ENCODE data around the gene EEF1AKMT4.

The EEF1AKMT4 gene

DNA sequence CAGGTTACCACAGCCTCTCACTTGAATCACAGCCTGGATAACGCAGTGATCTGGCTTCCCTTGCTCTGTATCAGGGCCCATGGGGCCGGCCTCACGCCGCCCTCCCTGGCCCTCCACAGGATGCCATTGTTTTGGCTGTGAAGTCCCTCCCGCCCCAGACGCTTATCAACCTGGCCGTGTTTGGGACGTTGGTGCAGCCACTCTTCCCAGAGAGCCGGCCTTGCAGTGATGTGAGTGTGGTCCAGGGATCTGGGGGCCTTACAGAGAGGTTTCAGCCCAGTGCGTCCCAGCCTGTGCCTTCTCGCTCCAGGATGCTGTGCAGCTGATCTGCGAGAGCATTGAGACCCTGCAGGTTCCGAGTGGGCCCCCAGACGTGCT is 13.4 kb upstream of the EEF1AKMT4 start:
- FAIRE-seq = no peak

DNA sequence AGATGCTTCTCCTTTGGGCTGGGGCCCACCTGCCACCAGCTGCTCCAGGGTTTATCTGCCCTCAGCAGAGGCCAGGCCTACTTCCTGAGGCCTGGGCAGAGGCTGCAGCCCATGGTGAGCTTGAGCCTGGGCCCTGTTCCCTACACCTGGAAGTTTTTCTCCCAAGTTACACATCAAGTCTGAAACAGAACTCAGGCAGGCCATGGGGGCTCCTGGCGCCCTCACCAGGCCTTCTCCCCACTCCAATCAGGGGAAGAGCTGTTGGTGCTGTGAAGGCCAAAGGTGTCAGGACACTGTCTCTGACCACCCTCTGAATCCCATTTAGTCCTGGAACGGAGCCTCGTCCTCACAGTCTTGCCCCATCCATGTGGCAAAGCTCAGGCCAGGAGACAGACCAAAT is 12.8 kb upstream of the EEF1AKMT4 start:
- FAIRE-seq = no peak

DNA sequence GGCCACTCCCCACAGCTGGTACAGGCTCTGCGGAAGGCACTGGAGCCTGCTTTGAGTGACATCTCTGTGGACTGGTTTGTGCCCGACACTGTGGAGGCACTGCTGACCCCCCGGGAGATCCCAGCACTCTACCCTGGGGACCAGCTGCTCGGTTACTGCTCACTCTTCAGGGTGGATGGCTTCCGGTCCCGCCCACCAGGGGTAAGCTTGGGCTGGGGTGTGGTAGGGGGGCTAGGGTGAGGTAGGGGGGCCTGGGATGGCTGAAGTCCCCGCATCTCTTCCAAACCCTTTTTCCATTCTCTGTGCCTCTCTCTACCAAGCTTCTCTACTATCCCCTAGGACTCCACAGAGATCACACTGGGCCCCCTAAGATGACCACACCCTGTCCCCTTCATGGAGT is 12.3 kb upstream of the EEF1AKMT4 start:
- FAIRE-seq = no peak

DNA sequence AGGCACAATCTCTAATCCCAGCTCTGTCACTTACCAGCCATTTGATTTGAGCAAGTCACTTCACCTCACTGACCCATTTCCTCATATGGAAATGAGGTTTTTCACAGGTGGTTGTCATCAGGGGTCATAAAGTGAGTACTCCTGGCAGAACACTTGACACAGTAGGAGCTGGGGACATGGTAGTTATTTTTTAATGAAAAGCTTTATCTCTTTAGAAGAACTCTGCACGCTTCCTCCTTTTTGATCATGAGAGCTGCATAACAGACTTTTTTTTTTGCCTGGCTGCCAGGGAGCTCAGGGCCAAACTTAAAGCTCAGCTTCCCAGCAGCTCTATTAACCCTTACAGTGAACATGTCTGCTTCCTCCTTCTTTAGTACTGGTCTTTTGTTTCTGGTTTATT is 11.7 kb upstream of the EEF1AKMT4 start:
- no peak for FAIRE-seq

DNA sequence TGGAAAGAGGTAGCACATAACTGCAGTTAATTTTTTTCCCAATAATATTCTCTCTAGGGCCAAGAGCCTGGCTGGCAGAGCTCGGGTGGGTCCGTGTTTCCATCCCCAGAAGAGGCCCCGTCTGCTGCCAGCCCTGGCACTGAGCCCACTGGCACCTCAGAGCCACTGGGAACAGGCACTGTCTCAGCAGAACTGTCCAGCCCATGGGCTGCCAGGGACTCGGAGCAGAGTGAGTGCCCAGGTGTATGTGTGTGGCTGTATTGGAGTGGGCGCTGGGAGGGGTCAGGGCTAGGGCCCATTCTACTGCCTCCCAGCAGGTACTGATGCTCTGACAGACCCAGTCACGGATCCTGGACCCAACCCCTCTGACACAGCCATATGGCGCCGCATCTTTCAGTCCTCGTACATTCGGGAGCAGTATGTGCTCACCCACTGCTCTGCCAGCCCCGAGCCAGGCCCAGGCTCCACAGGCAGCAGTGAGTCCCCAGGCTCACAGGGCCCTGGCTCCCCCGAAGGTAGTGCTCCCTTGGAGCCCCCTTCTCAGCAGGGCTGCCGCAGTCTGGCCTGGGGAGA is 11.1 kb upstream of the EEF1AKMT4 start:
- no peak for FAIRE-seq

DNA sequence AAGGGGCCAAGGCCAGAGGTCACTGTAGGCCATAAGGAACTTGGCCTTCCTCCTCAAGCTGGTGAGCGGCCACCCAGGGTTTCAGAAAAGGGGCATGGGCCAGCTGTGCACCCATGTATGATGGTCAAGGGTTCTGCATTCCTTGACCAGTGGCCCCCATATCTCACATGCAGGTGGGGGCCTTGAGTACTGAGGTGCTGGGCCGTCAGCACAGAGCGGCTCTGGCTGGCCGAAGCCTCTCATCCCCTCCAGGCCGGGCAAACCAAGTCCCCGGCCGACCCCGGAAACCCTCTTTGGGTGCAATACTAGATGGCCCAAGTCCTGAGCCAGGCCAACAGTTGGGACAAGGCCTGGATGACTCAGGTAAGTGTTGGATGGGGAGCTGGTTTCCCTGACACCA is 10.3 kb upstream of the EEF1AKMT4 start:
- FAIRE-seq = no peak

DNA sequence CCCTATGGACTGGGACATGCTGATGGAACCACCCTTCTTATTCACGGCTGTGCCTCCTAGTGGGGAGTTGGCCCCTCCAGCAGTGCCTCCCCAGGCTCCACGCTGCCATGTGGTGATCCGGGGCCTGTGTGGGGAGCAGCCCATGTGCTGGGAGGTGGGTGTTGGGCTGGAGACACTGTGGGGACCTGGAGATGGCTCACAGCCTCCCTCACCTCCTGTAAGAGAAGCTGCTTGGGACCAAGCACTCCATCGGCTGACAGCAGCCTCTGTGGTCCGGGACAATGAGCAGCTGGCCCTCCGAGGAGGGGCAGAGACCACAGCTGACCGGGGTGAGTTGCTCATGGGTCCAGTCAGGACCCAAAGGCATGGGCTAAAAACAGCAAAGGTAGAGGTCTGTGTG is 9.8 kb upstream of the EEF1AKMT4 start:
- no peak for FAIRE-seq

DNA sequence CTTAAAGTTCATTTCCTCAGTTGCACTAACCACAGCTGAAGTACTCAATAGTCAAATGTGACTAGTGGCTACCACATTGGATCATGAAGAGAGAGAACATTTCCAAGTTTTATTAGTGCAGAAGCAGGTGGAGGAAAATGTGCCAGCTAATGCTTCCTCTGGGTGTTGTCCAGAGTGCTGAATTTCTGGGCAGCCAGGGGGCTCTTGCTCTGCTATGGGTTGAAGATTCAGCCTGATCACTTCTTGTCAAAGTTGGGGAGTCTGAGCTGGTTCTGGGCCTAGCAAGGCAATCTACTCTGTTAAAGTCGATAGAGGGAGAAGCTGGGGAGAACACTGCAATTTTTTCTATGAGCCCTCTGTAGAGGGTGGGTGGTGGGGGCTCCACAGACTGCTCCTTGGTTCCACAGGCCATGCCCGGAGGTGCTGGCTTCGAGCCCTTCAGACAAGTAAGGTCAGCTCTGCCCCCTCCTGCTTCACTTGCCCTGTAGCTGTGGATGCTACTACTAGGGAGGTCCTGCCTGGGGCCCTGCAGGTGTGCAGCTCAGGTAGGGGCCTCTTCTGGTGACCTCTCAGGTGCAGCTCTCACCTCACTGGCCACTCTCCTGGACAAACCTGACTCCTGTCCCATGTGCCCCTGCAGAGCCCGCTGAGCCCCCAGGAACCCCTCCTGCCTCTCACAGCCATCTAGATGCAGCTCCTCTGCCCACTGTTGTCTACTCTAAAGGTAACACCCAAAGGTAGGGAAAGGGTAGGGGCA is 8.9 kb upstream of the EEF1AKMT4 start:
- no peak for FAIRE-seq

DNA sequence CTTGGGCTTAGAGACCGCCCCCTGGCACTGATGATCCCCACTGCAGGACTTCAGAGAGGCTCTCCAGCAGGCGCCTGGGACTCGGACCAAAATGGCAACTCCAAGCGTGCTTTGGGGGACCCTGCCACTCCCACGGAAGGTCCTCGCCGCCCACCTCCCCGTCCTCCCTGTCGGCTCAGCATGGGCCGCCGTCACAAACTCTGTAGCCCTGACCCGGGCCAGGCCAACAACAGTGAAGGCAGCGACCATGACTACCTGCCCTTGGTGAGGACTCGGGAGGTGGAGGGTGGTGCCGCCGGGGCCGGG is 8.4 kb upstream of the EEF1AKMT4 start:
- no peak for FAIRE-seq

DNA sequence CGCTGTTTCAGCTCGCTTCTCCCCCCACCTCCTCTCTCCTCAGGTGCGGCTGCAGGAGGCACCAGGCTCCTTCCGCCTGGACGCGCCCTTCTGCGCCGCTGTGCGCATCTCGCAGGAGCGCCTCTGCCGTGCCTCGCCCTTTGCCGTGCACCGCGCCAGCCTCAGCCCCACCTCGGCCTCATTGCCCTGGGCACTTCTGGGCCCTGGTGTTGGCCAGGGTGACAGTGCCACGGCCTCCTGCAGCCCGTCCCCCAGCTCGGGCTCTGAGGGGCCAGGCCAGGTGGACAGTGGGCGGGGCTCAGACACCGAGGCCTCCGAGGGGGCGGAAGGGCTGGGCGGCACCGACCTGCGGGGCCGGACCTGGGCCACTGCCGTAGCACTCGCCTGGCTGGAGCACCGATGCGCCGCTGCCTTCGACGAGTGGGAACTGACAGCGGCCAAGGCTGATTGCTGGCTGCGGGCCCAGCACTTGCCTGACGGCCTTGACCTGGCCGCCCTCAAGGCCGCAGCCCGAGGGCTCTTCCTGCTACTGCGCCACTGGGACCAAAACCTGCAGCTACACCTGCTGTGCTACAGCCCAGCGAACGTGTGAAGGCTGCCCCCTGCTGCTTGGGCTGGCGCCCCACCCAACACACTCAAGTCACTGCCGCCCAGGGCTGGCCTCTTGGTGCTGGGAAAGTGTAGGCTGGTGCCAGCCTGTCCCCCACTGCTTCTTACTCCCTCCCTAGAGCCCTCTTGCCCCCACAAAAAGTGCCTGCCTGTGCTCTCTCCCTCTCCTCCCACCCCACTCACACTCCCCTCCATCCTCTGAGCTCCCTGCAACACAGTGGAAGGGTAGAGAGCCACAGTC is 7.8 kb upstream of the EEF1AKMT4 start:
- no peak for FAIRE-seq

DNA sequence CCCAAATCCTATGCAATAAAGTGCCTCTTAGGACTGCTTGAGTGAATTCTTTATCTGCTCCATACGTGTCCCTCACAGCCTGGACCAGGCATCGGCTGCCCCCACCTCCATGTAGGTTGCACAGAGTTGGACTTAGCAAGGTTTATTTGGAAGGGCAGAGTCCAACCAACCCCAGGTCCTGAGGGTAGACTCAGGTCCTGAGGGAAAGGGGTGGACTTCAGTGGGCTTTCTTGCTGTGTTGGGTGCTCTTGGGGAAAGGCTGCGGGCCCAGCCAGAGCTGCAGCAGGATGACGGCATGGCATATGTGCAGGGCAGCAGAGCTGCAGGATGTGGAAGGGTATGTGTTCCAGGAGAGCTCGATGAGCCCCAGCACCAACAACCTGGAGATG is 7.2 kb upstream of the EEF1AKMT4 start:
- no peak for FAIRE-seq

DNA sequence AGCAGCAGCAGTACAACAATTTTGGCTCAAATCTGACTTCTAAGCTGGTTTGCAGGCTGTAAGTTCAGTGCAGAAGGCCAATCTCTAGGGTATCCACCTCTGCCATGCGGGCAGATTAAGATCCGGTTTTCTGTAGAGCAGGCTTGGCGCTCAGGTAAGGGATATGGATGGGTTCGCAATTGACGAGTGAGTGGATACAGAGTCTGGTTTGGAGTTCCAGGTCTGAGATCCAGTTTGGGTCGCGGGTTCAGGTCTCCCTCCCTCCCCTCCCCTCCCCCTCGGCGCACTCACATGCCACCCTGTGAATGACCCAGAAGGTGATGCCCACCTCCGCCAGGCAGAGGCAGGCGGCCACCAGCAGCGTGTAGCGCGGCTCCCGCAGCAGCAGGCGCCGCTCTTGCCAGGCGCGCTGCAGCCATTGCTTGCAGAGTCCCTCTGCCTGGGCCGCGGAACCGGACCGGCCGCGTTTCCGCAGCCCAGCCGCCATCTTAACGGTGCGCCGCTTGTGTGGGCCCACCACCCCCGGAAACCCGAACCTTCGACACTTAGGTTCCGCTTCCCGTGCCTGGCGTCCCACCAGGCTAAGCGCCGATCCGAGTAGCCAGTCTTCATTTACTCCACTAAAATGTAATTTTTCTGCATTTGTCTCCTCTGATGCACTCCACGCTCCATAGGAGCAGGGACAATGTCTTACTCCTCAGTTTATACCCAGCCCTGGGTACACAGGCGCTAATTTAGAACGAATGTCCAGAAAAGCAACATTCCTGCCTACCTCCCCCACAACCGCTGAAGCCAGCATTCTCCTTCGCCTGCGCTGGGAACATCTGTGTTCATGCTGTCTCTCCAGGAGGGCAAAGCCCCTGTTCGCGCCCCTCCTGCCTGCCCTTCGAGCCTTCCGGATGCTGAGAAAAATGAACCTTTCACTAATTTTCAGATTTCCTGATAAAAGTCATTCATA is 739 bp upstream of the EEF1AKMT4 start, which contains the start of gene ALG3:
TSS of gene ALG3 (minus strand) at position 509 of the 958 bp plus-strand sequence. CDS start at position 487, 22 bp downstream.
- FAIRE-seq = no peak

DNA sequence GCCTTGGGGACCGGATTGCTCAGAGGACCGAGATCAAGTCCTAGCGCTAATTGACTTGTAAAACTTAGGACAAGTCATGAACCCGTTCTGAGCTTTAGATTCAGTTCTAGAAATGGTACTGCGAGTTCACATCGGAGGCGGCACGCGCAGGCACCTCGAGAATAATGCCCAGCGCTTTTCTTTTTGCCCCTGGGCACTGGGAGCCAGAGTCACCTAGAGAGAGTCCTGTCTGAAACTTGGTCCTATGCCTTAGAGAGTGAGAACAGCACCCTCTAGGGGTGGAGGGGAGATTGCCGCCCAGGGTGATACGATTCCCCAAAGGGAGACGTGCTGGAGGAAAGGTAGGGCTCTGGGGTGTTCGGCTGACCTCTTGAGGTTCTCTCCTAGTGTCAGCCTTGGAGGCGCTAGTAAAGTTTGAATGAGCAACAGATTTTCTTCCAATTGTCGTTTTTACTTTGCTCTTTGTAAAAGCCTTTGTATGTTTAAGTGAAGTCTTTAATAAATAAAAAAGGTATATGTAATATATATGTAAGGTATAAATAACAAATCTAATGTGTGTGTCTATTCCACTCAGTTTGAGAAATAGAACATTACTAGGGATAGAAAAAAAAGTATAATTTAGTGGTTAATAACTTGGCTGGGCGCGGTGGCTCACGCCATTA is 826 bp downstream of the EEF1AKMT4 start:
- no peak for FAIRE-seq

DNA sequence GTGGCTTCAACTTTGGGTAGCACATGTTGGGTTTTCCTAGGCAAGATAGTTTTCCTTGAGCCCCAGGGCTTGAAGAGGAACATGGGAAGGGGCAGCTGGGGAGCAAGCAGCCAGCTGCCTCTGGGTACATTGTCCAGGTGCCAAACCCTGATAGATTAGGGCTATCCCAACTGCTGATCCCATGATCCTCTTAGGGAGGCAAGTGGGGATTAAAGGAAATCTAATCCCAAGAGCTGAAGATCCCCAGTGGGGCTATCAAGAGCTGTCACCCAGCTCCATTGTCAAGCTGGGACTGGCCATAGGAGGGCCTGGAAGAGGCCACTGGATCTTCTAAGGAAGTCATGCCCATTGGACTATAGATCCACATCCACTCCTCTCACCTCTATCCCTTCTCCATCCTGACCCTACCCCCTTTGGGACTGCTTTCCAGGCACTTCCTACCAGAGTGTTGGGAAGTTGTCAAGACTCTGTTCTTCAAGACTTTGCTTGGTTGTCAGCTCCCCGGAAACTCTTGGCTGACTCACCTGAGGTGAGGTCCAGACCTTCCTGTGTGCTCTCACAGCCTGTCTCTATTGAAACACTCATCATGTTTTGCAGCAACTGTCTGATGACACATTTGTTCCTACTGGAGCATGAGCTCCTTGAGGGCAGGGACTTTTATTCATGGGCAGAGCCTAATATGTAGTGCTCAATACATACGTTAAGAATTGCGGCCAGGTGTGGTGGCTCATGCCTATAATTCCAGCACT is 6.0 kb downstream of the EEF1AKMT4 start:
- no peak for FAIRE-seq

DNA sequence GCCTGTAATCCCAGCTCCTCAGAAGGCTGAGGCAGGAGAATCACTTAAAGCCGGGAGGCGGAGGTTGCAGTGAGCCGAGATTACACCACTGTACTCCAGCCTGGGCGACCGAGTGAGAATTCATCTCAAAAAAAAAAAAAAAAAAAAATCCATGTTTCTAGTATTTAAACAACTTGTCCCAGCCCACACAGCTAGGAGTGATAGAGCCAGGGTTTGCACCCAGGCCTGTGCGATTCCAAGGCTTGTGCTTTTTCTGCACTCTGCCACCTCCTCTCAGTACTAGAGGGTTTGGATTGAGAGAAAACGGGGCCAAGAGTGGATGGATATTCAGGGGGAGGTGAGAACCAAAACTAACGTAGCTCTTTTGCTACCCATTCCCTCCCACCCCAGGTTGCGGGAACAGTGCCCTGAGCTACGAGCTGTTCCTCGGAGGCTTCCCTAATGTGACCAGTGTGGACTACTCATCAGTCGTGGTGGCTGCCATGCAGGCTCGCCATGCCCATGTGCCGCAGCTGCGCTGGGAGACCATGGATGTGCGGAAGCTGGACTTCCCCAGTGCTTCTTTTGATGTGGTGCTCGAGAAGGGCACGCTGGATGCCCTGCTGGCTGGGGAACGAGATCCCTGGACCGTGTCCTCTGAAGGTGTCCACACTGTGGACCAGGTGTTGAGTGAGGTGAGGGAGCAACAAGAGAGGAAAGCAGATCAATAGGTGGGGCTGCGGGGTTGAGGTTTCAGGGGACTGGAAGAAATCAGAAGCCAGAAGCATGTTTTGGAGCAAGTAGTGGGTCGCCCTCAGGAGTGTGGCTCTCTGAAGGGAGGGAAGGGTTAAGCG is 7.8 kb downstream of the EEF1AKMT4 start:
- no peak for FAIRE-seq

DNA sequence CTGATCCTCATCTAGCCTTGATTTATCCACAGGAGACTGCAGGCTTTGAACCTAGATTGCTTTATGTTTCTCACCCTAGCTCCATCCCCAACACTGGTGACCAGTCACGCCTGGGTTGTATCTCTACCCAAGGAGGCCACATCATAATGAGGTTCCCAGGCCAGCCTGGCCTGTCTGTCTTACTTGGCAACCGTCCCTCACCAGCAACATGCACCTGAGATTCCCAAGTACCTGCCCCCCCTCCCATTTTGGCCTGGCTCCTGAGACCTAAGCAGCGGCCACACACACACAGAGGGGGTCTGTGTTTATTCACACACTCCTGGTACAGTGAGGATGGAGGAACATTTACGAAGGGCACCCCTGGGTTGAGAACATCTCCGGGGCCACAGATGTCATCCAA is 9.5 kb downstream of the EEF1AKMT4 start:
- no peak for FAIRE-seq

DNA sequence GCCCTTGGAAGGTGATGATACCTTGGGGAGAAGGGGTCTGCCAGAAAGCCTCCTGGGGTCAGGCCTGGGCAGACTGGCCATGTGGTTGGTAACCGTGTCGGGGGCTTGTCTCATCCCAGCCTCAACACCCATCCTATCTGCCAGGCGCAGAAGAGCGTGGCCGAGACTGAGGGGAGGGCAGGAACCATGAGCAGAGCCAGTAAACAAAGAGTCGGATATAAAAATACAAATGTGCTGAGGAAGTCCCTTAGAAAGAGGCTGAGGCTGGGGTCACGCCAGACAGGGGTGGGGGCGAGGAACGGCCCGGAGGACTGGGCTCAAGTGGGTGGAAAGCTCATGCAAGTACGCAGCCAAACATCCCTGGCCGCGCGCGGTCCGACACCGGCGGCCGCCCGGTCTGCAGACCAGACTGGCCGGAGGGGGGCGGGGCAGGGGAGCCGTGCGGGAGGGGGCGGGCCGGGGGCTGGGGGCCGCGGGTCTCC is 10.0 kb downstream of the EEF1AKMT4 start:
- no peak for FAIRE-seq

DNA sequence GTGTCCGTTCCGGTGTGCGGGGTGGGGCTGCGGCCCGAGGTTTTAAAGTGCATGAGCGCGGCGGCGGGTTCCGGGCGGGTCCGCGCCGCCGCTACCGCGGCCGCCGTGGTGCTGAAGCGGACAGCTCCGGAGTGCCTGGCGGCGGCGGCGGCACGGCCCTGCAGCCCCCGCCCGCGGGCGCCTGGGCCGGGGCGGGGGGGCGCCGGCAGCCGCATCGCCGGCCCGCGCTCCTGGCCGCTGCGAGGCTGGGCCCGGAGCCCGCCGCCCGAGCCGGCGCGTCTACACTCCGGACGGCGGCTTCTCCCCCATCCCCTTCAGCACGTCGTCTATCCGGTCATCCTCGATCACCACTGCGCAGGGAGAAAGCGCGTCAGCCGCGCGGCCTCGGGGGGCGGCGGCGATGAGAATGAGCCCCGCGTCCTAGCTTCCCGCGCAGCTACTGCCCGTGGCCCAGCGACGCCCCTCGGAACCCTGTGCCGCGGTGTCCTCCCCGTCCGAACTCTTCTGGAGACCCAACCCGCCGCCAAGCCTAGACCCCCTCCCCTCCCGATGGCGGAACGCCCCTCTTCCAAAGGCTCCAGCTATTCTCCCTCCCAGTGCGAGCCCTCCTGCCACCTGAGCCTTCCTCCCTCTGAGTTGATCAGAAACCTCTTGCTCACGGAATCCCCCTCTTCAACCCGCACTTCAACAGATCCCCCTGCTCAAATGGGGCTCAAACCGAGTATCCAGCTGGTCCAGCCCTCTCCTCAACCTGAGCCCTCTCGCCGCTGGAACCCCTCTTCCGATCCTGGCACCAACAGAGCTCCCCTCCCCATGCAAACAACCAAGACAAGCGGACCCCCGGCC is 10.6 kb downstream of the EEF1AKMT4 start:
- no peak for FAIRE-seq

DNA sequence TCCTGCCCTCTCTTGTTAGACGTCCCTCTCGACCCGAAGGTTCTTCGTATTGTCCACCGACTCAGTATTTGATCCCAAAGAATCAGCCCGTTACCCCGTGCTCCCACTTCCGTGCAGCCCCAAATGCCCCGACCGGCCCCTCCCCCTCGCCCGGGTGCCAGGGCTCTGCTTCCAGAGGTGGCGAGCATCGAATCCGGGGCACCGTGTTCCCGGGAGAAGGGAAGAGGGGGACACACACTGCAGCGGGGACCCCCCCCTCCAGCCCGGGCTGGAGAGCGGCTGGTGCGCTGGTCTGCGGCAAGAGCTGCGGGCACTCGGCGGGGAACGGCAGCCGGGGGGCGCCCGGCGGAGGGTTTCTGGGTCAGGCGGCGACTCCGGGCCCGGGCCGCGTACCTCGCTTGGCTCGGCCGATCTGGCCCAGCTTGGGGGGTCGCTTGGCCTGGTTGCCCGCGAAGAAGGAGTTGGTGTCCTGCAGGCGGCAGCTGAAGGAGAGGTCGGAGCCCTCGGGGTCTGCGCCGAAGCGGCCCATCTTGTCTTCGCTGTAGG is 11.3 kb downstream of the EEF1AKMT4 start:
- no peak for FAIRE-seq
